OCI-LY7 (cell line): ENCODE data around the gene XKR7. TPM values are rescaled to one million over a fixed set of nuclear protein-coding genes. Genes with fewer than 3 reads are reported as not detected.

Source experiments
- BruUV-seq: library from RNA; stranded (reverse); fragments of 400-500 nt; replicated peaks from 2 replicates; lab custom pipeline; 2021; lab: Mats Ljungman, UMichigan
- CTCF ChIA-PET: fragments of 300-600 bp; sonication (Branson Sonifier 250); formaldehyde crosslinking; loops from one replicate; lab custom pipeline; 2022; ENCODE audit warnings: antibody characterized with exemption; ENCODE audit not compliant: unreplicated experiment; lab: Charles Lee
- POLR2A ChIA-PET: fragments of 300-600 bp; sonication (Branson Sonifier 250); formaldehyde crosslinking; loops from one replicate; lab custom pipeline; 2022; ENCODE audit warnings: antibody characterized with exemption; lab: Charles Lee
- DNase-seq: peaks from one replicate; pipeline ENCODE4 v3.0.0-alpha.2; 2015; ENCODE audit warnings: low spot score
- H2AFZ ChIP-seq: fragments of 200-600 bp; sonication (generic), shearing (Covaris generic); 2 replicates; pipeline ENCODE4 v1.6.1; 2014; ENCODE audit warnings: mild to moderate bottlenecking, antibody characterized with exemption, low read length, moderate library complexity
- H3K27ac ChIP-seq: fragments of 200-600 bp; sonication (generic); 2 replicates; pipeline ENCODE4 v1.5.1; 2014; ENCODE audit warnings: mixed run types, low read depth, mild to moderate bottlenecking, moderate library complexity, low read length, inconsistent platforms; ENCODE audit not compliant: poor library complexity, severe bottlenecking
- H3K36me3 ChIP-seq: fragments of 200-600 bp; sonication (generic); 2 replicates; pipeline ENCODE4 v1.6.1; 2014; ENCODE audit warnings: mild to moderate bottlenecking, antibody characterized with exemption, low read length, moderate library complexity, mixed read lengths; ENCODE audit not compliant: insufficient read depth
- H3K4me1 ChIP-seq: fragments of 200-600 bp; sonication (generic); 2 replicates; pipeline ENCODE4 v1.5.1; 2014; ENCODE audit warnings: mild to moderate bottlenecking, low read length; ENCODE audit not compliant: insufficient read depth, poor library complexity, severe bottlenecking
- H3K4me2 ChIP-seq: fragments of 200-600 bp; sonication (generic); 2 replicates; pipeline ENCODE4 v1.6.1; 2014; ENCODE audit warnings: mild to moderate bottlenecking, low read length
- H3K4me3 ChIP-seq: fragments of 200-600 bp; sonication (generic); 2 replicates; pipeline ENCODE4 v1.5.1; 2014; ENCODE audit warnings: mild to moderate bottlenecking, low read depth, low read length; ENCODE audit not compliant: poor library complexity, severe bottlenecking
- H3K79me2 ChIP-seq: fragments of 200-600 bp; sonication (generic); 2 replicates; pipeline ENCODE4 v1.6.1; 2016; ENCODE audit warnings: low read depth, mild to moderate bottlenecking, low read length, moderate library complexity, mixed read lengths; ENCODE audit not compliant: insufficient read depth
- H3K9me2 ChIP-seq: fragments of 200-600 bp; sonication (generic); 2 replicates; pipeline ENCODE4 v1.6.1; 2016; ENCODE audit warnings: mild to moderate bottlenecking, low read length, mixed read lengths; ENCODE audit not compliant: insufficient read depth
- H3K9me3 ChIP-seq: fragments of 200-600 bp; sonication (generic); 2 replicates; pipeline ENCODE4 v1.6.1; 2014; ENCODE audit warnings: mild to moderate bottlenecking, mixed run types, low read length, mixed read lengths
- H4K20me1 ChIP-seq: fragments of 200-600 bp; sonication (generic); 2 replicates; pipeline ENCODE4 v1.6.1; 2014; ENCODE audit warnings: mild to moderate bottlenecking, antibody characterized with exemption, low read length, moderate library complexity, mixed read lengths; ENCODE audit not compliant: insufficient read depth
- EZH2phosphoT487 ChIP-seq: fragments of 200-600 bp; sonication (generic); IDR thresholded peaks from 2 replicates; pipeline ENCODE4 v1.6.1; 2018; ENCODE audit warnings: low read depth, borderline replicate concordance, mild to moderate bottlenecking, mixed run types, antibody characterized with exemption, low read length, moderate library complexity, mixed read lengths
- intact Hi-C: fragments of 100-400 bp; cut with micrococcal nuclease; formaldehyde crosslinking; loops from one replicate; pipeline ENCODE4 v1.10.0; 2022; ENCODE audit not compliant: unreplicated experiment
- total RNA-seq, 2 experiments: library from RNA; depleted of rRNA in 1 of 2; stranded (reverse); fragments of >200 nt in 1 of 2; shearing (Covaris generic) in 1 of 2; gene quantifications; 2 replicates each; pipeline ENCODE4 v1.2.3, GENCODE V29; 2014 to 2022
- TF ChIP-seq, protein P1 (sequence below): fragments of 200-600 bp; sonication (generic); conservative IDR thresholded peaks from 2 replicates; pipeline ENCODE4 v1.5.1; 2014; ENCODE audit warnings: mild to moderate bottlenecking, antibody characterized with exemption, low read length, moderate library complexity, mixed read lengths

The XKR7 gene
- total RNA-seq, 2 experiments from 2014 or later, result not detected

GRCh38 chr20:32007787-32008616 is 40.1 kb downstream of the XKR7 start:
- Histone ChIP-seq H4K20me1 (no peaks in the 10 kb centered on the region), H3K9me2 (no peaks in the 10 kb centered on the region), H3K36me3 (no peaks in the 10 kb centered on the region), H3K4me2 (no peak overlapping the region), H3K4me3 (no peak overlapping the region), H3K4me1 (no peaks in the 10 kb centered on the region), H3K9me3 (no peaks in the 10 kb centered on the region), H2AFZ (no peak overlapping the region), H3K79me2 (no peaks in the 10 kb centered on the region), H3K27ac (no peak overlapping the region)
- no peak for DNase-seq
- POLR2A ChIA-PET, result interaction anchor here (1.4 kb wide), 1 partner anchor 10 kb away, joined by 4 read pairs; no protein-coding TSS in a partner anchor
- CTCF ChIA-PET, result no interaction called here
- no peak for TF ChIP-seq EZH2phosphoT487
- TF ChIP-seq, protein P1, sequence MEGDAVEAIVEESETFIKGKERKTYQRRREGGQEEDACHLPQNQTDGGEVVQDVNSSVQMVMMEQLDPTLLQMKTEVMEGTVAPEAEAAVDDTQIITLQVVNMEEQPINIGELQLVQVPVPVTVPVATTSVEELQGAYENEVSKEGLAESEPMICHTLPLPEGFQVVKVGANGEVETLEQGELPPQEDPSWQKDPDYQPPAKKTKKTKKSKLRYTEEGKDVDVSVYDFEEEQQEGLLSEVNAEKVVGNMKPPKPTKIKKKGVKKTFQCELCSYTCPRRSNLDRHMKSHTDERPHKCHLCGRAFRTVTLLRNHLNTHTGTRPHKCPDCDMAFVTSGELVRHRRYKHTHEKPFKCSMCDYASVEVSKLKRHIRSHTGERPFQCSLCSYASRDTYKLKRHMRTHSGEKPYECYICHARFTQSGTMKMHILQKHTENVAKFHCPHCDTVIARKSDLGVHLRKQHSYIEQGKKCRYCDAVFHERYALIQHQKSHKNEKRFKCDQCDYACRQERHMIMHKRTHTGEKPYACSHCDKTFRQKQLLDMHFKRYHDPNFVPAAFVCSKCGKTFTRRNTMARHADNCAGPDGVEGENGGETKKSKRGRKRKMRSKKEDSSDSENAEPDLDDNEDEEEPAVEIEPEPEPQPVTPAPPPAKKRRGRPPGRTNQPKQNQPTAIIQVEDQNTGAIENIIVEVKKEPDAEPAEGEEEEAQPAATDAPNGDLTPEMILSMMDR, result no peak
- intact Hi-C loops, result no loop called here
- BruUV-seq, result no TSS peak

GRCh38 chr20:32009564-32009963 is 41.6 kb downstream of the XKR7 start:
- Histone ChIP-seq H3K27ac (no peak overlapping the region), H4K20me1 (no peaks in the 10 kb centered on the region), H3K9me2 (no peaks in the 10 kb centered on the region), H3K79me2 (no peaks in the 10 kb centered on the region), H3K4me3 (no peak overlapping the region), H3K36me3 (no peaks in the 10 kb centered on the region), H3K9me3 (no peaks in the 10 kb centered on the region), H2AFZ (no peak overlapping the region), H3K4me1 (no peaks in the 10 kb centered on the region), H3K4me2 (no peak overlapping the region)
- POLR2A ChIA-PET, result no interaction called here
- DNase-seq, result no peak
- CTCF ChIA-PET, result no interaction called here
- intact Hi-C loops, result no loop called here
- no peak for TF ChIP-seq EZH2phosphoT487
- TF ChIP-seq, protein P1, result no peak
- BruUV-seq, result no TSS peak

GRCh38 chr20:32010101-32010500 is 42.1 kb downstream of the XKR7 start, which contains the start of gene CCM2L:
Gene CCM2L, plus strand, starts transcription at chr20:32010438. Its CDS starts 17 bp downstream, at chr20:32010455.
- Histone ChIP-seq H3K9me3 (no peaks in the 10 kb centered on the region), H4K20me1 (no peaks in the 10 kb centered on the region), H3K36me3 (no peaks in the 10 kb centered on the region), H3K4me1 (no peaks in the 10 kb centered on the region), H2AFZ (no peak within 1 kb of the TSS), H3K4me2 (no peak within 1 kb of the TSS), H3K27ac (no peak within 1 kb of the TSS), H3K9me2 (no peaks in the 10 kb centered on the region), H3K4me3 (no peak within 1 kb of the TSS), H3K79me2 (no peaks in the 10 kb centered on the region)
- TF ChIP-seq, protein P1, result no peak
- no peak for TF ChIP-seq EZH2phosphoT487
- no peak for DNase-seq
- intact Hi-C loops, result no loop called here
- ChIA-PET CTCF (no interaction called here), POLR2A (no interaction called here)
- no TSS peak for BruUV-seq
